ENCODE data around the gene GPR87.

DNA sequence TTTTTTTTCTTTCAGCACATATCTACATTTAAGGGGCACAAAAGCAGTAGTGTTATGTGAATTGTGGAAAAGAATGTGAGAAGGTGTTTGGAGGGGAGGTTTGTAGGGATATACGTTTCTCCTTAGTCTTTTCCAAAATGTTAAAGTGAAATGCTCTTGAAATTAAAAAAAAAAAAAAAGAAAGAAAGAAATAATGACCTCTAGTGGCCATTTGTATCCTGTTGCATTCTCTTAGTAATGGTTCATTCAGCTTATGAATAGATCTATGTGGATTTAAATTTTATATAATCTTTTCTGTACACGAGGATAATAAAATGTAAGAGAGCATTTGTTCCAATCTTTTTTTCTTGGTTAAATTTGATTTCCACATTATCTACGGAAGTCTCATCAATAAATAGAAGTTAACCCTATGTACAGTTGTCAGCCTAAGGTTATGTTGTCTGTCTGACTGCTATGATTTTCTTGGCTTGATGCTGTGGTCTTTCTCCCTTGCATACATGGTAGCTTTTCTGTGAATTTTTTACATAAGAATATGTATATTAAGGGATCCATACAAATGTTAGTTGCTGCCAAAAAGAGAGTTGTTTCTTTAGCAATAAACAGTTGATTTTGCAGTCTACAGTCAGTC is 11.1 kb upstream of the GPR87 start:
- TF ChIP-seq ZNF23 (tag by site-specific recombination; IDR thresholded peaks at IDR 0.05; ENCODE audit: borderline replicate concordance) (no peak), ZNF701 (tag by site-specific recombination; IDR thresholded peaks at IDR 0.05) (no peak), KLF16 (tag by site-specific recombination; IDR thresholded peaks at IDR 0.05) (no peak), ZNF311 (tag by site-specific recombination; IDR thresholded peaks at IDR 0.05; ENCODE audit: borderline replicate concordance) (no peak), SETDB1 (IDR thresholded peaks at IDR 0.05; ENCODE audit: insufficient read length, low read length) (no peak)
- TF ChIP-seq, protein P1, sequence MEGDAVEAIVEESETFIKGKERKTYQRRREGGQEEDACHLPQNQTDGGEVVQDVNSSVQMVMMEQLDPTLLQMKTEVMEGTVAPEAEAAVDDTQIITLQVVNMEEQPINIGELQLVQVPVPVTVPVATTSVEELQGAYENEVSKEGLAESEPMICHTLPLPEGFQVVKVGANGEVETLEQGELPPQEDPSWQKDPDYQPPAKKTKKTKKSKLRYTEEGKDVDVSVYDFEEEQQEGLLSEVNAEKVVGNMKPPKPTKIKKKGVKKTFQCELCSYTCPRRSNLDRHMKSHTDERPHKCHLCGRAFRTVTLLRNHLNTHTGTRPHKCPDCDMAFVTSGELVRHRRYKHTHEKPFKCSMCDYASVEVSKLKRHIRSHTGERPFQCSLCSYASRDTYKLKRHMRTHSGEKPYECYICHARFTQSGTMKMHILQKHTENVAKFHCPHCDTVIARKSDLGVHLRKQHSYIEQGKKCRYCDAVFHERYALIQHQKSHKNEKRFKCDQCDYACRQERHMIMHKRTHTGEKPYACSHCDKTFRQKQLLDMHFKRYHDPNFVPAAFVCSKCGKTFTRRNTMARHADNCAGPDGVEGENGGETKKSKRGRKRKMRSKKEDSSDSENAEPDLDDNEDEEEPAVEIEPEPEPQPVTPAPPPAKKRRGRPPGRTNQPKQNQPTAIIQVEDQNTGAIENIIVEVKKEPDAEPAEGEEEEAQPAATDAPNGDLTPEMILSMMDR (tag by site-specific recombination; IDR thresholded peaks at IDR 0.05) = no peak
- TF ChIP-seq, protein P2, sequence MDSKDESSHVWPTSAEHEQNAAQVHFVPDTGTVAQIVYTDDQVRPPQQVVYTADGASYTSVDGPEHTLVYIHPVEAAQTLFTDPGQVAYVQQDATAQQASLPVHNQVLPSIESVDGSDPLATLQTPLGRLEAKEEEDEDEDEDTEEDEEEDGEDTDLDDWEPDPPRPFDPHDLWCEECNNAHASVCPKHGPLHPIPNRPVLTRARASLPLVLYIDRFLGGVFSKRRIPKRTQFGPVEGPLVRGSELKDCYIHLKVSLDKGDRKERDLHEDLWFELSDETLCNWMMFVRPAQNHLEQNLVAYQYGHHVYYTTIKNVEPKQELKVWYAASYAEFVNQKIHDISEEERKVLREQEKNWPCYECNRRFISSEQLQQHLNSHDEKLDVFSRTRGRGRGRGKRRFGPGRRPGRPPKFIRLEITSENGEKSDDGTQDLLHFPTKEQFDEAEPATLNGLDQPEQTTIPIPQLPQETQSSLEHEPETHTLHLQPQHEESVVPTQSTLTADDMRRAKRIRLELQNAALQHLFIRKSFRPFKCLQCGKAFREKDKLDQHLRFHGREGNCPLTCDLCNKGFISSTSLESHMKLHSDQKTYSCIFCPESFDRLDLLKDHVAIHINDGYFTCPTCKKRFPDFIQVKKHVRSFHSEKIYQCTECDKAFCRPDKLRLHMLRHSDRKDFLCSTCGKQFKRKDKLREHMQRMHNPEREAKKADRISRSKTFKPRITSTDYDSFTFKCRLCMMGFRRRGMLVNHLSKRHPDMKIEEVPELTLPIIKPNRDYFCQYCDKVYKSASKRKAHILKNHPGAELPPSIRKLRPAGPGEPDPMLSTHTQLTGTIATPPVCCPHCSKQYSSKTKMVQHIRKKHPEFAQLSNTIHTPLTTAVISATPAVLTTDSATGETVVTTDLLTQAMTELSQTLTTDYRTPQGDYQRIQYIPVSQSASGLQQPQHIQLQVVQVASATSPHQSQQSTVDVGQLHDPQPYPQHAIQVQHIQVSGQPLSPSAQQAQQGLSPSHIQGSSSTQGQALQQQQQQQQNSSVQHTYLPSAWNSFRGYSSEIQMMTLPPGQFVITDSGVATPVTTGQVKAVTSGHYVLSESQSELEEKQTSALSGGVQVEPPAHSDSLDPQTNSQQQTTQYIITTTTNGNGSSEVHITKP (tag by site-specific recombination; IDR thresholded peaks at IDR 0.05) = no peak
- TF ChIP-seq, protein P3, sequence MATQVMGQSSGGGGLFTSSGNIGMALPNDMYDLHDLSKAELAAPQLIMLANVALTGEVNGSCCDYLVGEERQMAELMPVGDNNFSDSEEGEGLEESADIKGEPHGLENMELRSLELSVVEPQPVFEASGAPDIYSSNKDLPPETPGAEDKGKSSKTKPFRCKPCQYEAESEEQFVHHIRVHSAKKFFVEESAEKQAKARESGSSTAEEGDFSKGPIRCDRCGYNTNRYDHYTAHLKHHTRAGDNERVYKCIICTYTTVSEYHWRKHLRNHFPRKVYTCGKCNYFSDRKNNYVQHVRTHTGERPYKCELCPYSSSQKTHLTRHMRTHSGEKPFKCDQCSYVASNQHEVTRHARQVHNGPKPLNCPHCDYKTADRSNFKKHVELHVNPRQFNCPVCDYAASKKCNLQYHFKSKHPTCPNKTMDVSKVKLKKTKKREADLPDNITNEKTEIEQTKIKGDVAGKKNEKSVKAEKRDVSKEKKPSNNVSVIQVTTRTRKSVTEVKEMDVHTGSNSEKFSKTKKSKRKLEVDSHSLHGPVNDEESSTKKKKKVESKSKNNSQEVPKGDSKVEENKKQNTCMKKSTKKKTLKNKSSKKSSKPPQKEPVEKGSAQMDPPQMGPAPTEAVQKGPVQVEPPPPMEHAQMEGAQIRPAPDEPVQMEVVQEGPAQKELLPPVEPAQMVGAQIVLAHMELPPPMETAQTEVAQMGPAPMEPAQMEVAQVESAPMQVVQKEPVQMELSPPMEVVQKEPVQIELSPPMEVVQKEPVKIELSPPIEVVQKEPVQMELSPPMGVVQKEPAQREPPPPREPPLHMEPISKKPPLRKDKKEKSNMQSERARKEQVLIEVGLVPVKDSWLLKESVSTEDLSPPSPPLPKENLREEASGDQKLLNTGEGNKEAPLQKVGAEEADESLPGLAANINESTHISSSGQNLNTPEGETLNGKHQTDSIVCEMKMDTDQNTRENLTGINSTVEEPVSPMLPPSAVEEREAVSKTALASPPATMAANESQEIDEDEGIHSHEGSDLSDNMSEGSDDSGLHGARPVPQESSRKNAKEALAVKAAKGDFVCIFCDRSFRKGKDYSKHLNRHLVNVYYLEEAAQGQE (tag by site-specific recombination; IDR thresholded peaks at IDR 0.05) = no peak
- TF ChIP-seq, protein P4, sequence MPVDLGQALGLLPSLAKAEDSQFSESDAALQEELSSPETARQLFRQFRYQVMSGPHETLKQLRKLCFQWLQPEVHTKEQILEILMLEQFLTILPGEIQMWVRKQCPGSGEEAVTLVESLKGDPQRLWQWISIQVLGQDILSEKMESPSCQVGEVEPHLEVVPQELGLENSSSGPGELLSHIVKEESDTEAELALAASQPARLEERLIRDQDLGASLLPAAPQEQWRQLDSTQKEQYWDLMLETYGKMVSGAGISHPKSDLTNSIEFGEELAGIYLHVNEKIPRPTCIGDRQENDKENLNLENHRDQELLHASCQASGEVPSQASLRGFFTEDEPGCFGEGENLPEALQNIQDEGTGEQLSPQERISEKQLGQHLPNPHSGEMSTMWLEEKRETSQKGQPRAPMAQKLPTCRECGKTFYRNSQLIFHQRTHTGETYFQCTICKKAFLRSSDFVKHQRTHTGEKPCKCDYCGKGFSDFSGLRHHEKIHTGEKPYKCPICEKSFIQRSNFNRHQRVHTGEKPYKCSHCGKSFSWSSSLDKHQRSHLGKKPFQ (tag by site-specific recombination; IDR thresholded peaks at IDR 0.05) = no peak
